ENCODE results near the gene TIMP2. TPM values are rescaled to one million over a fixed set of nuclear protein-coding genes. Genes with fewer than 3 reads are reported as not detected.
"Not testable (repeated sequence)": the region's sequence is repeated elsewhere in the genome, so short reads cannot be mapped to it uniquely, and the experiment has no call there.

TIMP2 gene
- total RNA-seq, 4 donors from 2014 or later, result 139 to 161 (median 150) TPM

GRCh38 chr17:78946631-78947030, 21.4 kb upstream of the TIMP2 start:
- DNase-seq (ENCODE audit: low spot score) (no peak), ATAC-seq (ENCODE audit: low FRiP score) (no peak)
- TF ChIP-seq CTCF (IDR thresholded peaks at IDR 0.05), result no peak

- ATAC-seq (ENCODE audit: low FRiP score), result no peak
- no peak for TF ChIP-seq CTCF (IDR thresholded peaks at IDR 0.05)
- no peak for DNase-seq (ENCODE audit: low spot score)
Observed at GRCh38 chr17:78946131-78946530, 20.9 kb upstream of the TIMP2 start.

GRCh38 chr17:78945455-78945854, 20.3 kb upstream of the TIMP2 start:
- not testable (repeated sequence) for DNase-seq (ENCODE audit: low spot score); ATAC-seq (ENCODE audit: low FRiP score)

- DNase-seq (ENCODE audit: low spot score) (no peak), ATAC-seq (ENCODE audit: low FRiP score) (no peak)
- TF ChIP-seq CTCF (IDR thresholded peaks at IDR 0.05), result no peak
Observed at GRCh38 chr17:78944956-78945355, 19.8 kb upstream of the TIMP2 start.

- no peak for TF ChIP-seq CTCF (IDR thresholded peaks at IDR 0.05)
- DNase-seq (ENCODE audit: low spot score) (no peak), ATAC-seq (ENCODE audit: low FRiP score) (no peak)
Observed at GRCh38 chr17:78944026-78944425, 18.8 kb upstream of the TIMP2 start.

GRCh38 chr17:78940708-78941107, 15.5 kb upstream of the TIMP2 start:
- no peak for ATAC-seq (ENCODE audit: low FRiP score)
- TF ChIP-seq CTCF (IDR thresholded peaks at IDR 0.05), result no peak
- no peak for DNase-seq (ENCODE audit: low spot score)

- TF ChIP-seq CTCF (IDR thresholded peaks at IDR 0.05), result no peak
- ATAC-seq (ENCODE audit: low FRiP score) (no peak), DNase-seq (ENCODE audit: low spot score) (no peak)
Observed at GRCh38 chr17:78940258-78940657, 15.1 kb upstream of the TIMP2 start.

GRCh38 chr17:78939615-78940014, 14.4 kb upstream of the TIMP2 start:
- DNase-seq (ENCODE audit: low spot score), result no peak
- TF ChIP-seq CTCF (IDR thresholded peaks at IDR 0.05), result no peak
- ATAC-seq (ENCODE audit: low FRiP score), result no peak
